PFSK-1 (cell line): ENCODE data around the gene MAP6.

Source experiments
- FOXP2 ChIP-seq: optimal IDR thresholded peaks from 2 replicates; pipeline ENCODE3; 2011; ENCODE audit warnings: borderline replicate concordance, control low read depth, inconsistent platforms; ENCODE audit not compliant: insufficient read depth; ENCODE audit errors: extremely low read length, extremely low read depth
- POLR2AphosphoS5 ChIP-seq: IDR thresholded peaks from 2 replicates; pipeline ENCODE4 v1.6.1; 2012; ENCODE audit warnings: low read depth, mild to moderate bottlenecking, control low read depth, low read length, moderate library complexity
- SIN3A ChIP-seq: IDR thresholded peaks from 2 replicates; pipeline ENCODE4 v1.6.1; 2012; ENCODE audit warnings: mild to moderate bottlenecking, low read length, moderate library complexity, borderline replicate concordance; ENCODE audit not compliant: insufficient read depth
- TAF1 ChIP-seq: IDR thresholded peaks from 2 replicates; pipeline ENCODE4 v1.6.1; 2012; ENCODE audit warnings: low read length, control low read depth, borderline replicate concordance; ENCODE audit not compliant: insufficient read depth
- TF ChIP-seq, protein P1 (sequence below), 2 experiments: IDR thresholded peaks; 2 replicates each; pipeline versions ENCODE4 v1.6.1 to v1.8.0; 2011 to 2012; ENCODE audit warnings: low read depth in 2 of 2, low read length in 2 of 2, control low read depth in 1 of 2, inconsistent platforms in 1 of 2, mild to moderate bottlenecking in 1 of 2, moderate library complexity in 1 of 2; ENCODE audit not compliant: insufficient read depth in 1 of 2

MAP6 gene

DNA sequence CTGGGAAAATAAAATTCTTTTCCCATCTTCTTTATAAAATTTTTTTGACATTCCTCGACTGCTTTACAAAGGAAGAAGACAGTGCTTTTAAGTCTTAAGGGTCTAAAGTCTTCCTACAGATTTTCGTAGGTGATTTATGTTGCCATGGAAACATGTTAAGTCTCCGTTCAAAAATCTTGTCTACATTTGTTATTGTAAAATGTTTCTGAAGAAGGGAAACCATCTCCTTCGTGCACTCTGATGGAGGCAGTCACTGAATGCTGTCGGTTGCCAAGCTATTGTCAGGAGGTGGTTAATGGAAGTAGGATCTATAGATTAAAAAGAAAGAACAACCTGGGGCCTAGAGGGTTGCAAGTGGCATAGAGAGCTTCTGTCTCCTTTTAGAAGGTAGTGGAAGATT lies 52.6 kb downstream of the MAP6 start:
- no peak for TF ChIP-seq TAF1
- no peak for TF ChIP-seq SIN3A
- TF ChIP-seq POLR2AphosphoS5: no peak
- TF ChIP-seq, protein P1, sequence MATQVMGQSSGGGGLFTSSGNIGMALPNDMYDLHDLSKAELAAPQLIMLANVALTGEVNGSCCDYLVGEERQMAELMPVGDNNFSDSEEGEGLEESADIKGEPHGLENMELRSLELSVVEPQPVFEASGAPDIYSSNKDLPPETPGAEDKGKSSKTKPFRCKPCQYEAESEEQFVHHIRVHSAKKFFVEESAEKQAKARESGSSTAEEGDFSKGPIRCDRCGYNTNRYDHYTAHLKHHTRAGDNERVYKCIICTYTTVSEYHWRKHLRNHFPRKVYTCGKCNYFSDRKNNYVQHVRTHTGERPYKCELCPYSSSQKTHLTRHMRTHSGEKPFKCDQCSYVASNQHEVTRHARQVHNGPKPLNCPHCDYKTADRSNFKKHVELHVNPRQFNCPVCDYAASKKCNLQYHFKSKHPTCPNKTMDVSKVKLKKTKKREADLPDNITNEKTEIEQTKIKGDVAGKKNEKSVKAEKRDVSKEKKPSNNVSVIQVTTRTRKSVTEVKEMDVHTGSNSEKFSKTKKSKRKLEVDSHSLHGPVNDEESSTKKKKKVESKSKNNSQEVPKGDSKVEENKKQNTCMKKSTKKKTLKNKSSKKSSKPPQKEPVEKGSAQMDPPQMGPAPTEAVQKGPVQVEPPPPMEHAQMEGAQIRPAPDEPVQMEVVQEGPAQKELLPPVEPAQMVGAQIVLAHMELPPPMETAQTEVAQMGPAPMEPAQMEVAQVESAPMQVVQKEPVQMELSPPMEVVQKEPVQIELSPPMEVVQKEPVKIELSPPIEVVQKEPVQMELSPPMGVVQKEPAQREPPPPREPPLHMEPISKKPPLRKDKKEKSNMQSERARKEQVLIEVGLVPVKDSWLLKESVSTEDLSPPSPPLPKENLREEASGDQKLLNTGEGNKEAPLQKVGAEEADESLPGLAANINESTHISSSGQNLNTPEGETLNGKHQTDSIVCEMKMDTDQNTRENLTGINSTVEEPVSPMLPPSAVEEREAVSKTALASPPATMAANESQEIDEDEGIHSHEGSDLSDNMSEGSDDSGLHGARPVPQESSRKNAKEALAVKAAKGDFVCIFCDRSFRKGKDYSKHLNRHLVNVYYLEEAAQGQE (IDR thresholded peaks at IDR 0.05; ENCODE audit: insufficient read depth in 1 of 2, low read depth in 2 of 2, low read length in 2 of 2): no peak
- TF ChIP-seq FOXP2: no peak

DNA sequence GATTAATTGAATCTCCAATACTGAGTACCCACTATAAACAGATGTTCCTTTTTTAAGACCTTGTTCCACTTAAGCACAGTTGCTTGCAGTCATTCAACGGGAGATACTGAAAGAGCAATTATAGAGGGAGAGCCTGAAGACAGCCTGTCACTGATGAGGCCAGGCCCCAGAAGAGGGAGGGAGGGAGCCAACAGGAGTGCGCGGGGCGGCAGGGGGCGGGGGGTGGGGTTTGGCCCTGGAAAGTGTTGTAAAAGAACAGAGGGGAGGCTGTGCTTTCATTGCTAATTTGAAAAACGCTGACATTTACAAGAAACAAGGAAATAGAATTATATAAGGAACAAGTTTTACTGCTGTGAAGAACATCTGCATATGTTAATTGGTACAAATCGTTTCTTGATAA lies 53.1 kb downstream of the MAP6 start:
- TF ChIP-seq POLR2AphosphoS5 (no peak), FOXP2 (no peak), SIN3A (no peak)

DNA sequence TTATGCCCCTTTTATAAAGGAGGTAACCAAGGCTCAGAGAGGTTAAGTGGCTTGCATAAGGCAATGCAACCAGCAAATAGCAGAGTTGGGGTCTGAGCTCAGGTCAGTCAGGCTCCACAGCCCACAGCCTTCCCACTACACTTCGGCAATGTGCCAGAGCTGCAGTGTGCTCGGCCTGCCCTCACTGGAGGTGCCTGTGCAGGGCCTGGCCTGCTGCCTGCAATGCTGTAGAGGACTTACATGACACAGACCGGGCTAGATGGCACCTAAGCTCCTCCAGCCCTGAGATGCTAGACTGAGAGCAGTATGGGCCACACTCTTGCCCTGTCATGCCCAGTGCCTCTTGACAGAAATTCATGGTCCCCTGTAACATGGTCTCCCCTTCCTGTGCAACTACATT lies 57.0 kb downstream of the MAP6 start:
- TF ChIP-seq FOXP2 (no peak), POLR2AphosphoS5 (no peak), TAF1 (no peak), SIN3A (no peak)
- TF ChIP-seq, protein P1 (IDR thresholded peaks at IDR 0.05; ENCODE audit: insufficient read depth in 1 of 2, low read depth in 2 of 2, low read length in 2 of 2): no peak

DNA sequence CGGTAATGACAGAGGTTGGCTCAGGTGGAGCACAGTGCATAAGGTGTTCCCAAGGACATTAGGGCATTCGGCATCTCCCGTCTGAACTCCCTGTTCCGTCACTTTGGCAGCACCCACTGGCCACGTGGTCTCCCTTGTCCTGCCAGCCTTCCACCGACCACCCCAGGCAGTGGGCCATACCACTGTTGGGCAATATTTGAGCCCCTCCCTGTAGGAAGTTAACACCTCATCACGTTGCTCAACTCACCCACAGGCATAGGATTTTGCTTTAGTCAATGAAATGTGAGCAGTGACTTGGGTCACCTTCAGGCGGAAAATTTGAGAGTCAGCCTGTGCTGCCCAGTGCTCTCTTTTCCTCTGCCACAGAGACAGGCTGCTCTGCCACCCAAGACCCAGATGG lies 62.7 kb downstream of the MAP6 start:
- TF ChIP-seq, protein P1 (IDR thresholded peaks at IDR 0.05; ENCODE audit: insufficient read depth in 1 of 2, low read depth in 2 of 2, low read length in 2 of 2): no peak
- TF ChIP-seq SIN3A: no peak
- TF ChIP-seq TAF1: no peak
- TF ChIP-seq FOXP2: no peak
- no peak for TF ChIP-seq POLR2AphosphoS5

DNA sequence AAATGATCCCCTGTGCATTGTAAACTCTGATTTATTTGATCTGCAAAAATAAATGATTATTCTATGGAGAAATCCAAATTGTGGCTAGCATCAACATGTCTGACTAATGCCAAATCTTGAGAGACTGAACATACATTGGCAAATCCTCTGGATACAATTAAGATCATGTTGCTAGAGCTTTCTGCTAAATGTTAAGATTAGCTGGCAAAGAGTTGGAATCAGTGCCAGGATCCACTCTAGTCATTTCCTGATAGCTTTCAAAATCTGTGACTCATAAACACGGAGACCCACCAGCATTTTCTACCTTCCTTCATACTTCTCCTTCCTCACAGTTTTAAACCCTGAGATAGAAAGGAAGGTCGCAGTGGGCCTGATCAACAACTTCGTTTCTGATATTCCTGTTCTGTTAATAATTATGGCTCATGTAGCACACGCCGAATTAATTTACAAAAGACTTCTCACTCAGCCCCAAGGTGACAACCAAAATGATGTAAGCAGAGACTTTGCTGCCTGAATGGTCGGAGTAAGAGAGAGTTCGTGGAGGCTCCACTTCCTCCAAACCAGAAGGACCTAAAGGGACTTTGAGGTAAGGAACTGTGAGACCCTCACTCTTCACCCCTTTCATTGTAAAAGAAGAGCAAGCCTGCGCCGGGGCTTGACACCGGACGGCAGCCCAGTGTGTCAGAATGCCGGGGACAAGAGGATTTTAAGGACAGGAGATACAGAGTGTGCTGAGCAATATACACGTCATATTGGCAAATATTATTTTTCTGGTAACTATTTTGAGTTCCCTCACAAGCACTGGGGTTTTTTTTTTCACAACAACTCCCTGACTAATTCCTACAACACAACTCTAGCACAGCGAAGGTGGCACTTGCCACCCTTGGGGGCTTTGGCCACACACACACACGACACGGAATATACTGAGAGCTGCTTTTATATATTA lies 64.8 kb downstream of the MAP6 start:
- TF ChIP-seq POLR2AphosphoS5: no peak
- no peak for TF ChIP-seq SIN3A
- TF ChIP-seq, protein P1 (IDR thresholded peaks at IDR 0.05; ENCODE audit: insufficient read depth in 1 of 2, low read depth in 2 of 2, low read length in 2 of 2): no peak
- TF ChIP-seq FOXP2: no peak
- TF ChIP-seq TAF1: no peak
